Lower lobe of right lung (tissue), 2 donors: ENCODE measurements around the gene GALP. TPM values are rescaled to one million over a fixed set of nuclear protein-coding genes. Genes with fewer than 3 reads are reported as not detected.

Experiments used
- ATAC-seq, 2 donors: fragments of 200-7000 bp; cut with Tn5 transposase; one replicate each; pipeline ENCODE4 v1.9.1; 2020 to 2022; ENCODE audit warnings: mild to moderate bottlenecking in 2 of 2, moderate library complexity in 2 of 2
- DNase-seq: peaks from one replicate; pipeline ENCODE4 v3.0.0-alpha.2; 2020
- H3K27ac ChIP-seq: fragments of 200-600 bp; one replicate; pipeline ENCODE4 v1.8.0; 2022
- H3K27me3 ChIP-seq: fragments of 200-600 bp; one replicate; pipeline ENCODE4 v1.8.0; 2022; ENCODE audit warnings: low read depth
- H3K36me3 ChIP-seq: fragments of 200-600 bp; one replicate; pipeline ENCODE4 v1.8.0; 2022; ENCODE audit warnings: mild to moderate bottlenecking
- H3K4me1 ChIP-seq: fragments of 200-600 bp; one replicate; pipeline ENCODE4 v1.8.0; 2022
- H3K4me3 ChIP-seq: fragments of 200-600 bp; one replicate; pipeline ENCODE4 v1.8.0; 2022; ENCODE audit warnings: mild to moderate bottlenecking
- H3K9me3 ChIP-seq: fragments of 200-600 bp; one replicate; pipeline ENCODE4 v1.8.0; 2022
- CTCF ChIP-seq: fragments of 200-600 bp; IDR thresholded peaks from one replicate; pipeline ENCODE4 v1.8.0; 2022; ENCODE audit warnings: antibody characterized with exemption, mild to moderate bottlenecking
- intact Hi-C: fragments of 100-400 bp; cut with DNase I; formaldehyde crosslinking; loops from one replicate; pipeline ENCODE4 v1.11.0; 2022
- total RNA-seq: library from RNA; stranded (reverse); fragmentation: NEBNext Ultra II Directional; extraction: Animal tissue kit (Norgen Biotek cat#: 25700); gene quantifications from one replicate; pipeline ENCODE4 v1.2.1, GENCODE V29; 2021
- donor health status: DM: no; HTN: yes; CAD: no; lungs with severe emphysema.

Gene GALP
- total RNA-seq, 1 donor from 2014 or later = not detected

- intact Hi-C loops = no loop called here
- DNase-seq (no peak), ATAC-seq (no peak)
- no peak for TF ChIP-seq CTCF
- Histone ChIP-seq H3K36me3 (peaks cover 15% of the 10 kb centered on the region), H3K4me1 (no peaks in the 10 kb centered on the region), H3K27me3 (no peaks in the 10 kb centered on the region), H3K9me3 (no peaks in the 10 kb centered on the region), H3K4me3 (no peak overlapping the region), H3K27ac (no peak overlapping the region)
Measured at GRCh38 chr19:56222901-56223300, 47.1 kb downstream of the GALP start.

GRCh38 chr19:56223481-56223880 is 47.7 kb downstream of the GALP start:
- DNase-seq = no peak
- peaks cover 15% of the 10 kb centered on the region for H3K36me3 ChIP-seq
- no peak for ATAC-seq
- H3K27ac ChIP-seq = no peak overlapping the region
- no peaks in the 10 kb centered on the region for H3K9me3 ChIP-seq
- no peaks in the 10 kb centered on the region for H3K4me1 ChIP-seq
- no peaks in the 10 kb centered on the region for H3K27me3 ChIP-seq
- intact Hi-C loops = no loop called here
- no peak overlapping the region for H3K4me3 ChIP-seq
- TF ChIP-seq CTCF = no peak

Other genes starting within 250 kb of the GALP start
- gene NLRP13, start 243.7 kb upstream of the GALP start, total RNA-seq = not detected
- not detected for gene NLRP8, start 228.2 kb upstream of the GALP start, total RNA-seq
- not detected for gene NLRP5, start 189.2 kb upstream of the GALP start, total RNA-seq
- gene ZNF787, start 54.7 kb upstream of the GALP start, total RNA-seq = 32.4 TPM
- 38.7 TPM for gene ZNF444, start 34.7 kb upstream of the GALP start, total RNA-seq
- gene ZSCAN5B, start 21.8 kb downstream of the GALP start, total RNA-seq = not detected
- gene ZSCAN5C, start 26.3 kb downstream of the GALP start, total RNA-seq = not detected
- gene EDDM13, start 96.7 kb downstream of the GALP start, total RNA-seq = 1.3 TPM
- 16.7 TPM for gene ZSCAN5A, start 138.8 kb downstream of the GALP start, total RNA-seq
- 4.3 TPM for gene ZNF582, start 217.5 kb downstream of the GALP start, total RNA-seq
- 7.2 TPM for gene ZNF583, start 228.3 kb downstream of the GALP start, total RNA-seq